H1 (cell line): ENCODE measurements around the gene PXDN. TPM values are rescaled to one million over a fixed set of nuclear protein-coding genes. Genes with fewer than 3 reads are reported as not detected.
A peak's percentile ranks its signal among the peaks of the same experiment; 100 is the strongest.

Experiments
- CTCF ChIA-PET: fragments of 300-600 bp; sonication (Branson Sonifier 250); formaldehyde crosslinking; loops from one replicate; lab custom pipeline; 2021; ENCODE audit not compliant: partially characterized antibody; lab: Charles Lee
- POLR2A ChIA-PET: fragments of 300-600 bp; sonication (Branson Sonifier 250); formaldehyde crosslinking; loops from one replicate; lab custom pipeline; 2021; ENCODE audit warnings: inconsistent platforms; ENCODE audit not compliant: partially characterized antibody; lab: Charles Lee
- DNase-seq, 2 experiments: peaks; one replicate each; pipeline versions ENCODE4 v3.0.0 to v3.0.0-alpha.2; 2010 to 2022; ENCODE audit warnings: low spot score in 2 of 2, low read depth in 1 of 2, mixed read lengths in 1 of 2
- FAIRE-seq: peaks from 2 replicates; lab custom pipeline; 2011; peaks lifted over from hg19 to GRCh38; lab: Jason Lieb, UNC
- H2AFZ ChIP-seq: 2 replicates; pipeline ENCODE4 v1.8.1; 2012; ENCODE audit warnings: low read length, inconsistent platforms
- H2AK5ac ChIP-seq: 2 replicates; pipeline ENCODE4 v1.6.1; 2013; ENCODE audit warnings: low read depth, low read length
- H2BK120ac ChIP-seq: replicated peaks from 2 replicates; pipeline ENCODE3; 2013; ENCODE audit warnings: low read depth, low read length, inconsistent platforms
- H2BK12ac ChIP-seq: 2 replicates; pipeline ENCODE4 v1.6.1; 2013; ENCODE audit warnings: low read depth, low read length
- H2BK15ac ChIP-seq: 2 replicates; pipeline ENCODE4 v1.6.1; 2013; ENCODE audit warnings: low read length
- H2BK20ac ChIP-seq: 2 replicates; pipeline ENCODE4 v1.6.1; 2013; ENCODE audit warnings: low read length
- H2BK5ac ChIP-seq: 2 replicates; pipeline ENCODE4 v1.6.1; 2013; ENCODE audit warnings: low read depth, low read length
- H3K14ac ChIP-seq: 2 replicates; pipeline ENCODE4 v1.6.1; 2013; ENCODE audit warnings: inconsistent platforms; ENCODE audit not compliant: insufficient read length
- H3K18ac ChIP-seq: 2 replicates; pipeline ENCODE4 v1.6.1; 2013; ENCODE audit warnings: low read length; ENCODE audit errors: extremely low read depth
- H3K23ac ChIP-seq: 2 replicates; pipeline ENCODE4 v1.6.1; 2013; ENCODE audit warnings: inconsistent platforms; ENCODE audit not compliant: insufficient read length
- H3K23me2 ChIP-seq: 2 replicates; pipeline ENCODE4 v1.6.1; 2013; ENCODE audit warnings: low read depth, low read length
- H3K27ac ChIP-seq: 2 replicates; pipeline ENCODE4 v1.6.1; 2011; ENCODE audit warnings: low read depth, low read length, inconsistent platforms
- H3K27me3 ChIP-seq, 4 experiments: replicated peaks in 1 of 4; 1 replicate in 1 of 4; 2 replicates in 3 of 4; pipeline versions ENCODE4 v1.6.1 to v1.8.1; 2011 to 2013; ENCODE audit warnings: low read length in 3 of 4, mild to moderate bottlenecking in 3 of 4, inconsistent platforms in 2 of 4, mixed read lengths in 2 of 4, moderate library complexity in 1 of 4; ENCODE audit not compliant: control insufficient read depth in 3 of 4, insufficient read depth in 3 of 4; ENCODE audit errors: extremely low read depth in 1 of 4
- H3K36me3 ChIP-seq, 4 experiments: 2 replicates each; pipeline versions ENCODE4 v1.6.1 to v1.8.1; 2011 to 2013; ENCODE audit warnings: mild to moderate bottlenecking in 4 of 4, low read length in 3 of 4, moderate library complexity in 2 of 4, control low read depth in 1 of 4, inconsistent platforms in 1 of 4; ENCODE audit not compliant: insufficient read depth in 4 of 4, control insufficient read depth in 2 of 4
- H3K4ac ChIP-seq: replicated peaks from 2 replicates; pipeline ENCODE3; 2013; ENCODE audit warnings: low read length, low read depth, mixed read lengths, inconsistent platforms; ENCODE audit not compliant: insufficient read length
- H3K4me1 ChIP-seq, 4 experiments: replicated peaks in 1 of 4; 1 replicate in 1 of 4; 2 replicates in 3 of 4; pipeline versions ENCODE4 v1.6.1 to v1.8.1; 2011 to 2013; ENCODE audit warnings: low read length in 3 of 4, inconsistent platforms in 2 of 4, mixed read lengths in 1 of 4; ENCODE audit not compliant: insufficient read depth in 4 of 4, control insufficient read depth in 3 of 4
- H3K4me2 ChIP-seq, 2 experiments: 2 replicates each; pipeline versions ENCODE4 v1.6.1 to v1.8.1; 2011 to 2013; ENCODE audit warnings: low read depth in 2 of 2, low read length in 2 of 2, control low read depth in 1 of 2, inconsistent platforms in 1 of 2, mild to moderate bottlenecking in 1 of 2; ENCODE audit not compliant: insufficient read depth in 1 of 2
- H3K4me3 ChIP-seq, 4 experiments: fragments of 200-600, 300-600 bp in 1 of 4; sonication (generic), shearing (Covaris generic), sonication (Bioruptor Twin) in 1 of 4; 2 replicates each; pipeline versions ENCODE4 v1.5.1 to v1.8.1; 2011 to 2016; ENCODE audit warnings: low read length in 4 of 4, low read depth in 3 of 4, control low read depth in 2 of 4, inconsistent platforms in 2 of 4, mild to moderate bottlenecking in 2 of 4, mixed read lengths in 1 of 4, moderate library complexity in 1 of 4; ENCODE audit not compliant: insufficient read depth in 2 of 4; ENCODE audit errors: extremely low read depth in 1 of 4
- H3K56ac ChIP-seq: replicated peaks from 2 replicates; pipeline ENCODE3; 2013; ENCODE audit warnings: low read depth, mild to moderate bottlenecking, mixed read lengths, low read length, inconsistent platforms; ENCODE audit not compliant: insufficient read length
- H3K79me1 ChIP-seq: 2 replicates; pipeline ENCODE4 v1.6.1; 2013; ENCODE audit warnings: low read depth, low read length, control low read depth
- H3K79me2 ChIP-seq, 2 experiments: 2 replicates each; pipeline versions ENCODE4 v1.6.1 to v1.8.1; 2012 to 2013; ENCODE audit warnings: low read length in 2 of 2, mild to moderate bottlenecking in 2 of 2, inconsistent platforms in 1 of 2; ENCODE audit not compliant: insufficient read depth in 2 of 2, control insufficient read depth in 1 of 2
- H3K9ac ChIP-seq, 4 experiments: replicated peaks in 1 of 4; 1 replicate in 1 of 4; 2 replicates in 3 of 4; pipeline versions ENCODE4 v1.6.1 to v1.8.1; 2011 to 2013; ENCODE audit warnings: low read depth in 3 of 4, low read length in 3 of 4, control low read depth in 2 of 4, mild to moderate bottlenecking in 2 of 4, moderate library complexity in 2 of 4, inconsistent platforms in 1 of 4; ENCODE audit errors: extremely low read depth in 1 of 4
- H3K9me3 ChIP-seq, 2 experiments: 2 replicates each; pipeline versions ENCODE4 v1.6.1 to v1.8.1; 2012 to 2013; ENCODE audit warnings: mild to moderate bottlenecking in 2 of 2, moderate library complexity in 2 of 2, control low read depth in 1 of 2, inconsistent platforms in 1 of 2, low read depth in 1 of 2, low read length in 1 of 2, mixed read lengths in 1 of 2; ENCODE audit not compliant: insufficient read depth in 2 of 2
- H4K20me1 ChIP-seq, 2 experiments: replicated peaks in 1 of 2; 2 replicates each; pipeline versions ENCODE3 to v1.8.1; 2011 to 2013; ENCODE audit warnings: inconsistent platforms in 2 of 2, low read length in 2 of 2, mild to moderate bottlenecking in 1 of 2; ENCODE audit not compliant: insufficient read depth in 2 of 2, control insufficient read depth in 1 of 2
- H4K5ac ChIP-seq: 2 replicates; pipeline ENCODE4 v1.6.1; 2013; ENCODE audit warnings: low read length, low read depth, mixed read lengths, inconsistent platforms; ENCODE audit not compliant: insufficient read length
- H4K8ac ChIP-seq: 2 replicates; pipeline ENCODE4 v1.8.0; 2013; ENCODE audit warnings: mild to moderate bottlenecking, moderate library complexity, low read length, inconsistent platforms; ENCODE audit not compliant: insufficient read depth; ENCODE audit errors: extremely low read depth
- H4K91ac ChIP-seq: replicated peaks from 2 replicates; pipeline ENCODE3; 2013; ENCODE audit warnings: low read length, mixed read lengths, inconsistent platforms; ENCODE audit not compliant: insufficient read length
- BRCA1 ChIP-seq: IDR thresholded peaks from 2 replicates; pipeline ENCODE4 v1.6.1; 2012; ENCODE audit warnings: low read depth, low read length, improper control_type of control experiment
- WGBS, 2 experiments: shearing (Covaris generic) in 1 of 2; methylation state at CpG; one replicate each; pipeline versions ENCODE4 v1.1.6 to v1.1.7; 2013 to 2015; ENCODE audit warnings: low lambda C conversion rate in 2 of 2, mixed read lengths in 2 of 2, inconsistent platforms in 1 of 2, low coverage in 1 of 2, missing lambda C conversion rate in 1 of 2; ENCODE audit not compliant: insufficient replicate concordance in 2 of 2, insufficient coverage in 1 of 2, insufficient read length in 1 of 2; ENCODE audit errors: extremely low coverage in 1 of 2, missing lambda C conversion rate in 1 of 2; 5-methylcytosine and 5-hydroxymethylcytosine counted together
- polyA plus RNA-seq, 7 experiments: library from polyadenylated mRNA; depleted of rRNA in 3 of 7; stranded (reverse) in 5 of 7; unstranded in 2 of 7; fragments of >200 nt in 5 of 7; fragments of 200-250 nt in 2 of 7; gene quantifications; 1 replicate in 5 of 7; 2 replicates in 1 of 7; 4 replicates in 1 of 7; pipeline versions ENCODE4 v1.2.1 to v1.2.3, GENCODE V29; 2011 to 2013; ENCODE audit warnings: missing spikeins in 2 of 7, mixed read lengths in 2 of 7
- total RNA-seq: library from RNA; stranded (reverse); fragmentation: NEBNext Ultra II Directional; extraction: Animal tissue kit (Norgen Biotek cat#: 25700); gene quantifications from 2 replicates; pipeline ENCODE4 v1.2.1, GENCODE V29; 2021
- TF ChIP-seq, protein P1 (sequence below): IDR thresholded peaks from 2 replicates; pipeline ENCODE4 v1.6.1; 2011; ENCODE audit warnings: low read depth, mild to moderate bottlenecking, low read length; ENCODE audit not compliant: insufficient read depth

PXDN gene
- total and polyA plus RNA-seq, 2 of the 8 experiments (the other 6 are each of a cell fraction or from before 2014, with no cell fraction given), result 104 to 141 TPM

DNA sequence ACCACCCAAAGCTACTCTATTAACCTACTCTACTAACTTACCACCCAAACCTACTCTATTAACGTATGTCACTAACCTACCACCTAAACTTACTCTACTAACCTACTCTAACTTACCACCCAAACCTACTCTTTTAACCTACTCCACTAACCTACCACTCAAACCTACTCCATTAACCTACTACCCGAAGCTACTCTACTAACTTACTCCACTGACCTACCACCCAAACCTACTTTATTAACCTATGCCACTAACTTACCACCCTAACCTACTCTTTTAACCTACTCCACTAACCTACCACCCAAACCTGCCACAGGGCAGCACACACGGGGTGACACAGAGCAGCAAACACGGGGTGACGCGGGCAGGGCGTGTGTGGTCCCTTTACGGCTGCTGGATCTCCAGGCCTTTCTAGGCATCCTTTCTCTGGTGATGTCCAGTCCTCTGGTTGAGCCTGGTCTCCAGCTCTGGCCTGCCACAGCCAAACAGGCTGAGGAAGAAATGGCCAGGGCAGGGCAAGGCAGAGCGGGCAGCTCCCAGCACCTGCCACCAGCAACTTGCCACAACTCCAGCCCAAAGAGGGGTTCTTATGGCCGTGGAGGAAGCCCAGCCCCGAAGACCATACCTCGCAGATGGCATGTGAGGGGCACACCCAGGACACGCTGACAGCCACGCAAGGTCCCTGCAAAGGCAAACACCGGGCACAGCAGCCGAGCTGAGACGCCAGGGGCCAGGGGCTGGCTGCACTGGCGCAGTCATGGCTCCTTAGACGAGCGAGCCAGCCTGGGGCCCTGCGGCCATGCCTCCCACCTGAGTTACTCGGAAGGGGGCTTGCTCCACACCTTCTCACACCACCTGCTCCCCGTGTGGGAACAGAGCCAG, 25.7 kb downstream of the PXDN start:
- H2AFZ ChIP-seq, result no peak overlapping the region
- no peak overlapping the region for H3K4me3 ChIP-seq
- no peak overlapping the region for H2BK20ac ChIP-seq
- H3K27ac ChIP-seq, result no peak overlapping the region
- H2AK5ac ChIP-seq, result 0 out of 2 replicates have a peak overlapping the region, but pooled peaks have one; percentile 15
- peaks cover 0 to 24% (median 2%) of the 10 kb centered on the region in 4 experiments; a peak in 5 of 7 replicates for H3K4me1 ChIP-seq
- 0 out of 2 replicates have a peak overlapping the region, but pooled peaks have one; percentile 17 for H2BK12ac ChIP-seq
- no peak overlapping the region for H4K5ac ChIP-seq
- H3K27me3 ChIP-seq, result no peaks in the 10 kb centered on the region
- no peak overlapping the region for H2BK15ac ChIP-seq
- H3K4ac ChIP-seq, result peak overlapping the region; percentile 20
- H4K91ac ChIP-seq, result peak overlapping the region; percentile 49
- FAIRE-seq (no peak), DNase-seq (peak in 1 of 2 experiments; percentile 47)
- H4K8ac ChIP-seq, result no peak overlapping the region; the same call in 1 of the 2 replicates
- no peaks in the 10 kb centered on the region for H3K36me3 ChIP-seq
- H3K79me1 ChIP-seq, result peaks cover 35% of the 10 kb centered on the region
- no peak overlapping the region for H2BK5ac ChIP-seq
- POLR2A ChIA-PET, result interaction anchor here (0.9 to 3.9 kb wide), 6 partner anchors 11 to 93 kb away, joined by 3 to 10 read pairs (median 4); no protein-coding TSS in a partner anchor
- CTCF ChIA-PET, result interaction anchor here (0.7 to 2.8 kb wide), 7 partner anchors 9 to 81 kb away, joined by 3 to 13 read pairs (median 3); no protein-coding TSS in a partner anchor
- WGBS, 2 experiments, result 91 to 100% methylated on average over 2 to 23 of the region's 23 CpGs
- no peak overlapping the region for H3K14ac ChIP-seq
- no peak overlapping the region for H2BK120ac ChIP-seq
- no peak overlapping the region for H3K23ac ChIP-seq
- no peak overlapping the region for H3K9ac ChIP-seq
- no peaks in the 10 kb centered on the region for H3K9me3 ChIP-seq
- peak; percentile 75 for TF ChIP-seq BRCA1
- TF ChIP-seq, protein P1, sequence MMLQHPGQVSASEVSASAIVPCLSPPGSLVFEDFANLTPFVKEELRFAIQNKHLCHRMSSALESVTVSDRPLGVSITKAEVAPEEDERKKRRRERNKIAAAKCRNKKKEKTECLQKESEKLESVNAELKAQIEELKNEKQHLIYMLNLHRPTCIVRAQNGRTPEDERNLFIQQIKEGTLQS, result no peak
- no peak overlapping the region for H3K56ac ChIP-seq
- H3K18ac ChIP-seq, result no peak overlapping the region
- no peak overlapping the region for H3K4me2 ChIP-seq
- peaks cover 5 to 77% of the 10 kb centered on the region in 2 experiments for H3K79me2 ChIP-seq
- peaks cover 8 to 31% of the 10 kb centered on the region in 2 experiments for H4K20me1 ChIP-seq
- peaks cover 18% of the 10 kb centered on the region; the same call in 1 of the 2 replicates for H3K23me2 ChIP-seq
